IPS-11a (cell line): Measurements from ENCODE around the gene EI24.

Experiments used
- H3K4me3 ChIP-seq: one replicate; pipeline ENCODE4 v1.5.1; 2013; ENCODE audit warnings: low read depth, low read length, control low read depth

The EI24 gene

DNA sequence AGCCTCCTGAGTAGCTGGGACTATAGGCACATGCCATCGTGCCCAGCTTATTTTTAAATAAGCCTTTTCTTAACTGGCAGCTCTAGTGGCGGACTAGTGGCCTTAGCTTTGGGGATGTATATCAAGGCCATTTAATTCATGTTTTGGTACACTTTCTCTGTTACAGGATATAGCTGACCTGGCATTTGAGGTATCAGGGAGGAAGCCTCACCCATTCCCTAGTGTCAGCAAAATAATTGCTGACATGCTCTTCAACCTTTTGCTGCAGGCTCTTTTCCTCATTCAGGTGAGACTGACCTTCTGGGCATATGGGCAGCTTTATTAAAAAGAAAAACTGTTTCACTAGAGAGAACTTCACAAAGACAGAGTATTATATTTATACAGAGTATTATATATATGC is 9.5 kb downstream of the EI24 start:
- H3K4me3 ChIP-seq, result no peak overlapping the region

GRCh38 chr11:125579811-125580210 is 10.5 kb downstream of the EI24 start:
- H3K4me3 ChIP-seq, result no peak overlapping the region

DNA sequence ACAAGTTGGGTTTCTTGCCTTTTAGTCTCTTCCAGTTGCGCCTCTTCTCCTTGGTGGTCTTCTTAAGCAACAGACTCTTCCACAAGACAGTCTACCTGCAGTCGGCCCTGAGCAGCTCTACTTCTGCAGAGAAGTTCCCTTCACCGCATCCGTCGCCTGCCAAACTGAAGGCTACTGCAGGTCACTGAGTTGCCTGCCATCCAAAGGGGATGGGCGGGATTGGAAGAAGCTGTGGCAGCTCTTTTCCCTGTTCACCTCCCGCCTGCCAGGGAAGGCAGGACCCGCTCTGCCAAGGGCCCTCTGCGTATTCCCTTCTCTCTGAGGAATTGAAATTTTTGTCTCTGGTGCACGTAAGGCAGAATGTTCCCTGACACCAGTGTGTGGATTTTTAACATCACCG is 14.2 kb downstream of the EI24 start:
- no peak overlapping the region for H3K4me3 ChIP-seq

GRCh38 chr11:125585487-125585886 is 16.2 kb downstream of the EI24 start:
- no peak overlapping the region for H3K4me3 ChIP-seq

GRCh38 chr11:125586623-125587022 is 17.3 kb downstream of the EI24 start:
- H3K4me3 ChIP-seq, result no peak overlapping the region

DNA sequence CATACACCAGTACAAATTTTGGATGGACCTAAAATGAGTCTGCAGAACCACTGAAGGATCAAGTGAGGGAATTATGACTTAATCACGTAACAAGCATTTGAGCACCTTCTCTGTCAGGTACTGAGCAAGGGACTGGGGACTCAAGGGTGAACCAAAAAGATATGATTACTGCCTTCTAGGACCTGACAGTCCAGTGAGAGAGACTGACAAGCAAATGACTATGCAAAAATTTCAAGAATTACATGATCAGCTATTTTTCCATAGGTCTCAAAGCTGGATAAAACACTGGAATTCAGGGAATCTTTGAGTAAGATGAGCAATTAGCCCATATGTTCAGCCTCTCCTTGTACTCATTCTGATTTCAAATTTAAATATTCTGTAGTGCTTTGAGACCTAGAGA is 18.2 kb downstream of the EI24 start:
- no peak overlapping the region for H3K4me3 ChIP-seq

GRCh38 chr11:125588505-125588904 is 19.2 kb downstream of the EI24 start:
- H3K4me3 ChIP-seq, result no peak overlapping the region

DNA sequence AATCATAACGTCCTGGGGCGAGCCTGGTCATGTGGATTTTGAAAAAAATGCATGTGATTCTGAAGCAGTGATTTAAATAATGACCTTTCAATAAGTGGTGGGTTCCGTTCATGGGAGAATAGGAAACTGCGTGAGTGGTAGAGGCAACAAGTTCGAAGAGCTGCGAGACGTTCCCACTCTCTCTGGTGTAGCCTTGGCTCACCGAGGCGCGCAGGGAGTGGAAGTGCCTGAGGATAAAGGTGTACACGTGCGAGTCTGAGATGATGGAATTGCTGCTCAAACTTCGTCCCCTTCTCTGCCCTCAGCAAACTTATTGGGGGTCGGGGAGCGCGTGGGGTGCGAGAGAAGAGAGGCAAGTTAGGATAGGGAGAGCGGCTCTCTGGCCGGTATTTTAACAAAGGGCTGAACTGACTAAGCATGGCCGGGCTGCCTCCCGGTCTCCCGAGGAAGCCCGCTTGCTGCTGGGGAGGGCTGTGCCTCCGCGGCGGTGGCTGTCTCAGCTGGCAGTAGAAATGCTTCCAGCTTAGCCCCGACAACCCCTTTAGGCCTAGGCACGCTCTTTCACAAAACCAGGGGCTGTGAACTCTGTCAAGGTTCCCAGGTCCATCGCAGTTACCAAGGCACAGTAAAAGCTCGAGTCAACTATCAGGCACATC is 22.5 kb downstream of the EI24 start:
- H3K4me3 ChIP-seq, result peak overlapping the region; percentile 96

DNA sequence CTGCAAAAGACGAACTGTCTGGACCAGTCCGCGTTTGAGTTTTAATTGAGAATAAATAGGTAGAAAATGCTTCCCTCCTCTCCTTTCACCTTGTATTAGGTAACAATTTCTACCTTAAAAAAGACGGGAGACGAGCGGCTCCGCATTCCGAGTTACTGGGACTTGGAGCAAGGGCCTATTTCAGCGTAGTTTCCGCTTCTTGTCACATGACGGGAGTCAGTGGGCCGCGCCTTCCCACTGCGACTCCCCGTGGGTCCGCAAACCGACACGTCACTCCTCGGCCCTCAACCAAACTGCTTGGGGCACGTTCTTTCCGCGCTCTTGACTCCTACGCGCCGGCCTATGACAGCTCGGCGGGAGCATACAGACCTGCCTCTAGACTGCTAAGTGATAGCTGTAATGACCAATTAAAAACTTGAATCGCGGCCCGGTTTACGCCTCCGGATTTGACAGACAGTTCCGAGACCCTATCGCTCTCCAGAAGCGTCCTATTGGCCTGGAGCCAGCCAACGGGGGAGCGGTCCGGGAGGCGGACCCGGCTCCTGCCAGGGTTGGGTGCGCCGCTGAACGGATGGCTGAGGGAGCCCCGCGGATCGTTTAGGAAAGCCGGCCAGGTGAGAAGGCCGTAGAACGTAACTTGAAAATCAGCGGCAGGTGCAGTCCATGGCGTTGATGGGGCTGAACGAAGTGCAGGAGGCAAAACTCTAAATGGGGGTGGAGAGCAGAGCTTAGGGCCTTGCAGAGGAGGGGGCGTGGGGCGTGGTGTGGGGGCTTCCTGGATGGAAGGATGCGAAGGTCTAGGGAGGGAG is 23.2 kb downstream of the EI24 start, which contains the start of gene STT3A:
TSS of gene STT3A (plus strand) at position 548 of the 809 bp plus-strand sequence. CDS start 3,064 bp downstream, outside the sequence.
- peak within 1 kb of the TSS; percentile 96 for H3K4me3 ChIP-seq

DNA sequence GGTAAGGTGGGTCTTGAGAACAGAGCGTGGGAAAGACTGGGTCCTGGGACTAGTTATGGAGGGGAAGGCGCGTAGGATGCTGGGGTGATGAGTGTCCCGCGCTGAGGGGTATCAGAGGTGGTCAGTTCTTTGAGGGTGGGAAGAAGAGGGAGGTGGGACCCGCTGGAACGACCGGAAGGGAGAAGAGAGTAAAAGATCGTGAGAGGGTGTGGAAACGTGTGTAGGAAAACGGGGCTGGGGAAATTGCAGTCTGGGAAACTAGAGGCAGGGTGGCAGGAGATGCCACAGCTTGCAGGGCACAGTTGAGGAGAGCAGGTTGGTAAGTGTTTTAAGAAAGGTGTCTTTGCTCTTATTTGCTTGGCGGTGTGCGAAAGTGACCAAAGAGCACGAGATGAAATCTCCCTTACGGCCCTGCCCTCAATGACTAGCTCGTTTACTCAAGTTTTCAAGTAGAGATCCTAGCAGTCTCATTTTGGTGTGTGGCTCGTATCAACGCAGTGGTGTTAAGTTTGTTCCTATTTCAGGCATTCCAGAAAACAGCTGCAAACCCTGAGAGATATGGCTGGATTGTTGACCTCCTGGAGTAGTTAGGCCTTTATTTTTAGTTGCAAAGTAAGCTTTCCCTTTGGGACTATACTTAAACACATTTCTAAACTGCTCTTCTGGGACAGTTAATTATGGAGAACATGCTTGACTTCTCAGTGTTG is 24.0 kb downstream of the EI24 start:
- peak overlapping the region; percentile 96 for H3K4me3 ChIP-seq

- no peak overlapping the region for H3K4me3 ChIP-seq
Measured at GRCh38 chr11:125594958-125595357, 25.7 kb downstream of the EI24 start.

GRCh38 chr11:125600663-125601062 is 31.4 kb downstream of the EI24 start:
- H3K4me3 ChIP-seq, result no peak overlapping the region

GRCh38 chr11:125603207-125603606 is 33.9 kb downstream of the EI24 start:
- H3K4me3 ChIP-seq, result no peak overlapping the region

DNA sequence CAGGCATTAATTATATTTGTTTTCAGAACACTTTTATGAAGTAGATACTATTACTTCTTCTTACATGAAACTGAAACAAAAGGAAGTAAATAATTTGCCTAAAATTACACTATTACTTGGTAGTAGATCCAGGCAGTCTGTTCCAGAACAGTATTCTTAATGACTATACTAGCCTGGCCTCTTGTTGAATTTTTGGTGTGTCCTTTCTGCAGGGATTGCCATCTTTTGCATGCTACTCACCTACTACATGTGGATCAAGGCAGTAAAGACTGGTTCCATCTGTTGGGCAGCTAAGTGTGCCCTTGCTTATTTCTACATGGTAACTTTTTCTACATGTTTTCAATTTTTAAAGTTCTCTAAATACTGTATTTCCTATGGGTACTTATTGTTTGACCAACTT is 36.1 kb downstream of the EI24 start:
- H3K4me3 ChIP-seq, result no peak overlapping the region

DNA sequence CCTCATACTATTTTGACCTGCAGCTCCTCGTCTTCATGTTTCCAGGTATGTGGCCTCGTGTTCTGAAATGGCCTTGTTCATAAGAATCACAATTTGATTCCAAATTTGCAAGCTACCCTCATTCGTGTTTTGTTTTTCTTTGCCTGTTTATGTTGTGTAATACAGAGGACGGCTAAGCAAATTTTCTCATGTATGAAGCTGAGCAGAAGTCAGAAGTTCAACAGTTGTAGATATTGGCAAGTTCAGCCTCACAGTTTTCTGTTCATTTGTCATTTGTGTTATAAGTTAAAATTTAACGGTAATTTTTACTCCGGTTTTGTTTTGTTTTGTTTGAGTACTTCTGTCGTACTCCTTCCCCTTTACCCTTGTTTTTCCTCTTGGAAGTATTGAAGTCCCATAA is 40.3 kb downstream of the EI24 start:
- no peak overlapping the region for H3K4me3 ChIP-seq

GRCh38 chr11:125618383-125618782 is 49.1 kb downstream of the EI24 start:
- no peak overlapping the region for H3K4me3 ChIP-seq

DNA sequence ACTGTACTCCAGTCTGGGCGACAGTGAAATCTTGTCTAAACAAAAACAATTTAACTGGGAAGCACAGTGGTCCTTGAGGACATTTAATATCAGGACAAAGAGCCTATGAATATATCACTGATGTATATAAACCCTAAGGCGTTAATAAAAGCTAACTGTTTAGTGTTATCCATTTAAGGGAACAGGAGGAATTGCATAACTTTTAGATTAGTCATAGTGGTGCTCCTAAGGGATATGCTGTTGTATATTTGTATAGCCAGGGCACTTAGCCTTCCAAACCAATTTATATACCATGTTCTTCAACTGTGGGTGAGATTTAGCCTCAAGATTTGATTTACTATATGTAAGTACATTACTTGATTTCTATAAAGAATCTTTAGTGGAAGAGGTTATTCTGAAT is 52.7 kb downstream of the EI24 start:
- no peak overlapping the region for H3K4me3 ChIP-seq

GRCh38 chr11:125623064-125623463 is 53.8 kb downstream of the EI24 start:
- H3K4me3 ChIP-seq, result no peak overlapping the region

DNA sequence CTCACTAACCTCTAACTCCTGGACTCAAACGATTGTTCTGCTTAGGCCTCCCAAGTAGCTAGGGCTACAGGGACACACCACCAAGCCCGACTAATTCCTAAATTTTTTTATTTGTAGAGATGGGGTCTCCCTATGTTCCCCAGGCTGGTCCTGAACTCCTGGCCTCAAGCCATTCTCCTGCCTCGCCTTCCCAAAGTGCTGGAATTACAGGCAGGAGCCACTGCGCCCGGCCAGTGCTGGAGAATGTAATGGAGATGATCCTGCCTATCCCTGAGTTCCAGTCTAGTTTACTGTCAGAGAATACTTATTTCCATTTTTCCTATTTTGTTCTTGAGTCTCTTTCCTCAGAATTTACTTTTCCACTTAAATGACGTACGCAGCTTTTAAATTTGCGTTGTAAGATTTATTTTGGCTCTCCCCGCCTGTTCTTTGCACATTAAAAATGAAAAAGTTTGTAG is 55.5 kb downstream of the EI24 start, which contains the start of gene CHEK1:
TSS of gene CHEK1 (plus strand) at position 408 of the 458 bp plus-strand sequence. CDS start 1,606 bp downstream, outside the sequence.
- H3K4me3 ChIP-seq, result peak within 1 kb of the TSS; percentile 90

DNA sequence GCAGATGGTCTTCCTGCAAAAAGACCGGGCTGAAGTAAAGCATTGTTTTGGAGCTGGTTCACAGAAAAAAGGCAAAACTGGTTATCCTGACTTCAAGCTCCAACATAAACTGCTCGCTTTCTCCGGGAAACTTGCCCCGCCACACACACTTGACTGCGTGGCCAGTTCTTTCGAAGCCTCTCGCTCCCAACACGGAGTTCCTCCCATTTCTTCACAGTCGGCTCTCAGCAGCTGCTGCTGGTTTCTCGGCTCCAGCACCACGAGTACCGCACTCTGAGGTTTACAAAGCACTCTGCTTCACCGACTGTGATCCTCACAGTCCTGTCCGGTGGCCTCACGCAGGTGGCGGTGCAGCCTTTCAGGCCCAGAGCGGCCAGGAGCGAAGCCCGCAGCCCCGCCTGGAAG is 56.0 kb downstream of the EI24 start:
- H3K4me3 ChIP-seq, result peak overlapping the region; percentile 90

- H3K4me3 ChIP-seq, result peak overlapping the region; percentile 90
Measured at GRCh38 chr11:125625630-125626287, 56.5 kb downstream of the EI24 start.
